Transverse colon (tissue), 3 donors: Measurements from ENCODE around the gene UNC45A.

Source experiments
- POLR2A ChIP-seq: fragments of 450-650 bp; IDR thresholded peaks from one replicate; pipeline ENCODE4 v1.6.1; 2016; ENCODE audit warnings: antibody characterized with exemption, mild to moderate bottlenecking, moderate library complexity
- TF ChIP-seq, protein P1 (sequence below), 5 experiments: fragments of 200-600 bp in 3 of 5; fragments of 450-650 bp in 2 of 5; sonication (generic) in 3 of 5; IDR thresholded peaks; 1 replicate in 2 of 5; 2 replicates in 3 of 5; pipeline ENCODE4 v1.5.1; 2016 to 2017; ENCODE audit warnings: antibody characterized with exemption in 5 of 5, inconsistent platforms in 3 of 5, mild to moderate bottlenecking in 2 of 5, moderate library complexity in 1 of 5

DNA sequence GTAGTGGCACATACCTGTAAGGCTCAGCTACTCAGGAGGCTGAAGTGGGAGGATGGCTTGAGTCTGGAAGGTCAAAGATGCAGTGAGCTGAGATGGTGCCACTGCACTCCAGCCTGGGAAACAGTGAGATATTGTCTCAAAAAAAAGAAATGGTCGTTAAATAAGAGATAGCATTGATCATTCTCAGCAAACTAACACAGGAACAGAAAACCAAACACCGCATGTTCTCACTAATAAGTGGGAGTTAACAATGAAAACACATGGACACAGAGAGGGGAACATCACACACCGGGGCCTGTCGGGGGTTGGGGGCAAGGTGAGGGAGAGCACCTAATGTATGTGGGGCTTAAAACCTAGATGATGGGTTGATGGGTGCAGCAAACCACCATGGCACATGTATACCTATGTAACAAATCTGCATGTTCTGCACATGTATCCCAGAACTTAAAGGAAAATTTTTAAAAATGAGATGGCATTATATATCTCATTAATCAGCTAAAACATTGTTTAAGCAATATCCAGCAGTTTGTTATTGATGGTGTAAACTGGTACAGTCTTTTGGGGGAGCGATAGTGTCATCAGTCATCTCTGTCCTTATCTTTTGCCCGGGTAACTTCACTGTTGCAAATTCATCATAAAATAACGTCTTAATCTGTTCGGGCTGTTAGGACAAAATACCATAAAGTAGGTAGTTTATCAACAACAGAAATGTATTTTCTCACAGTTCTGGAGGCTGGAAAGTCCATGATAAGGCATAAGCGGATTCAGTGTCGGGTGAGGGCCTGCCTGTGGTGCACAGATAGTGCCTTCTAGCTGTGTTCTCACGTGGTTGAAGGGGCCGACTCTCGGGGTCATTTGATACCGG, 33.7 kb upstream of the UNC45A start:
- TF ChIP-seq, protein P1, sequence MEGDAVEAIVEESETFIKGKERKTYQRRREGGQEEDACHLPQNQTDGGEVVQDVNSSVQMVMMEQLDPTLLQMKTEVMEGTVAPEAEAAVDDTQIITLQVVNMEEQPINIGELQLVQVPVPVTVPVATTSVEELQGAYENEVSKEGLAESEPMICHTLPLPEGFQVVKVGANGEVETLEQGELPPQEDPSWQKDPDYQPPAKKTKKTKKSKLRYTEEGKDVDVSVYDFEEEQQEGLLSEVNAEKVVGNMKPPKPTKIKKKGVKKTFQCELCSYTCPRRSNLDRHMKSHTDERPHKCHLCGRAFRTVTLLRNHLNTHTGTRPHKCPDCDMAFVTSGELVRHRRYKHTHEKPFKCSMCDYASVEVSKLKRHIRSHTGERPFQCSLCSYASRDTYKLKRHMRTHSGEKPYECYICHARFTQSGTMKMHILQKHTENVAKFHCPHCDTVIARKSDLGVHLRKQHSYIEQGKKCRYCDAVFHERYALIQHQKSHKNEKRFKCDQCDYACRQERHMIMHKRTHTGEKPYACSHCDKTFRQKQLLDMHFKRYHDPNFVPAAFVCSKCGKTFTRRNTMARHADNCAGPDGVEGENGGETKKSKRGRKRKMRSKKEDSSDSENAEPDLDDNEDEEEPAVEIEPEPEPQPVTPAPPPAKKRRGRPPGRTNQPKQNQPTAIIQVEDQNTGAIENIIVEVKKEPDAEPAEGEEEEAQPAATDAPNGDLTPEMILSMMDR (IDR thresholded peaks at IDR 0.05), result no peak
- TF ChIP-seq POLR2A, result no peak
